Hepatocyte (in vitro differentiated cells): ENCODE data around the gene MEA1.

Experiments
- CTCF ChIP-seq: fragments of 200-600 bp; sonication (generic); IDR thresholded peaks from 2 replicates; pipeline ENCODE4 v1.5.1; 2016; ENCODE audit warnings: antibody characterized with exemption, mild to moderate bottlenecking; ENCODE audit not compliant: poor library complexity
- EZH2phosphoT487 ChIP-seq: fragments of 200-600 bp; sonication (generic); IDR thresholded peaks from one replicate; pipeline ENCODE4 v1.6.1; 2018; ENCODE audit warnings: antibody characterized with exemption, mild to moderate bottlenecking, low read depth, moderate library complexity; ENCODE audit not compliant: unreplicated experiment, severe bottlenecking

- TF ChIP-seq EZH2phosphoT487 (no peak), CTCF (no peak)
Measured at GRCh38 chr6:43037197-43037596, 23.5 kb upstream of the MEA1 start.
